Measurements from ENCODE around the gene HMCN1. TPM values are rescaled to one million over a fixed set of nuclear protein-coding genes. Genes with fewer than 3 reads are reported as not detected.

The HMCN1 gene
- total and polyA plus RNA-seq, 11 donors: 2.1 to 14.1 (median 5.6) TPM

GRCh38 chr1:186016856-186017255, 282.7 kb downstream of the HMCN1 start:
- ATAC-seq (no peak), DNase-seq (no peak)
- TF ChIP-seq POLR2A (IDR thresholded peaks at IDR 0.05) (no peak), CTCF (IDR thresholded peaks at IDR 0.05) (no peak)
- no peak overlapping the region for H3K27ac ChIP-seq
- H3K9me3 ChIP-seq: no peaks in the 10 kb centered on the region
- H3K4me1 ChIP-seq: peaks cover 0 to 5% (median 0%) of the 10 kb centered on the region in 12 donors
- no peaks in the 10 kb centered on the region for H3K27me3 ChIP-seq
- intact Hi-C loops (cut with DNase I): no loop called here
- H3K36me3 ChIP-seq: peaks cover 0 to 16% (median 0%) of the 10 kb centered on the region in 9 donors
- no peak overlapping the region for H3K4me3 ChIP-seq

DNA sequence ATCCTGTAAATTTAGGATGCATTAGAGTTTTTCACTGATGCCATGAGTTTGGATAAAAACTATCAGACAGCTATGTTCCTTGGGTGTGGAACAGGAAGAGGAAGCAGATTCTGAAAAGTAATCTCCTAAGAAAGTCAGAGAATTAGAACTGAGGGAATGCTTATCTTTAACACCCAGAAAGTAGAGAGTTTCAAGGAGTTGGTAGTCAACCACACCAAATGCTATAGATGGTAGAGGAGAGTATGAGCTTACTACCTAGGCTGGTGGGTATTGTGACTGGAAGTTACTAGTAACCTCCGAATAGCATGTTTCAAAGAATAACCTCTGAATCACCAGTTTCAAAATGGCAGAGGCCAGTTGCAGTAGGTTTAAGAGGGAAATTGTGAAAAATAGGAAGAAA, 288.0 kb downstream of the HMCN1 start:
- Histone ChIP-seq H3K4me3 (no peak overlapping the region), H3K4me1 (peaks cover 0 to 5% (median 0%) of the 10 kb centered on the region in 12 donors), H3K36me3 (peaks cover 0 to 16% (median 0%) of the 10 kb centered on the region in 9 donors), H3K9me3 (no peaks in the 10 kb centered on the region), H3K27ac (no peak overlapping the region), H3K27me3 (no peaks in the 10 kb centered on the region)
- 90 to 96% (median 93%) methylated on average over 1 of the region's 1 CpG for WGBS, 4 donors
- DNase-seq (no peak), ATAC-seq (no peak)
- no peak for TF ChIP-seq POLR2A (IDR thresholded peaks at IDR 0.05)
- TF ChIP-seq CTCF (IDR thresholded peaks at IDR 0.05): no peak
- intact Hi-C loops (cut with DNase I): no loop called here

DNA sequence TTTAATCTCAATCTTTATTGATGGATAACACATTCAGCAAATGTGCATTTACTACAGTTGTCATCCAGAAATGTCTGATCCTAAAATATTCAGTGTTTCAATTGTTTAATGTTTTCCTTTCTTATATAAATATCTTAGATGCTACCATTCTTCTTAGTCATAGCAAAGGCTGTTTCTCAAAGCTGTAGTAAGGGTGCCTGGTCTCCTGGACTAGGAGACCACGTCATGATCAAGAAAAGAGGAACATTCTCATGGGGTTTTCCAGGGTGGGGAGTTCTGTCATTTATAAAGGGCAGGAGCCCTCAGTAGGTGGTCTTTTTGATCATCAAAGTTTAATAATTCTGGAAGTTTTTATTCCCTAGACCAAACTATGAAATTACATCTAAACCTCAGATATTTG, 292.8 kb downstream of the HMCN1 start:
- H3K4me3 ChIP-seq: no peak overlapping the region
- TF ChIP-seq POLR2A (IDR thresholded peaks at IDR 0.05) (no peak), CTCF (IDR thresholded peaks at IDR 0.05) (no peak)
- peaks cover 0 to 12% (median 0%) of the 10 kb centered on the region in 12 donors for H3K4me1 ChIP-seq
- H3K36me3 ChIP-seq: peaks cover 0 to 10% (median 0%) of the 10 kb centered on the region in 9 donors
- peak in 1 of 4 donors; percentile 36 for ATAC-seq
- WGBS, 4 donors: 77 to 95% (median 80%) methylated on average over 1 of the region's 1 CpG
- peaks cover 0 to 25% (median 16%) of the 10 kb centered on the region in 12 donors for H3K9me3 ChIP-seq
- intact Hi-C loops (cut with DNase I): no loop called here
- peak overlapping the region in 4 of 12 donors; percentile 17 to 55 (median 50) for H3K27ac ChIP-seq
- no peaks in the 10 kb centered on the region for H3K27me3 ChIP-seq
- no peak for DNase-seq

DNA sequence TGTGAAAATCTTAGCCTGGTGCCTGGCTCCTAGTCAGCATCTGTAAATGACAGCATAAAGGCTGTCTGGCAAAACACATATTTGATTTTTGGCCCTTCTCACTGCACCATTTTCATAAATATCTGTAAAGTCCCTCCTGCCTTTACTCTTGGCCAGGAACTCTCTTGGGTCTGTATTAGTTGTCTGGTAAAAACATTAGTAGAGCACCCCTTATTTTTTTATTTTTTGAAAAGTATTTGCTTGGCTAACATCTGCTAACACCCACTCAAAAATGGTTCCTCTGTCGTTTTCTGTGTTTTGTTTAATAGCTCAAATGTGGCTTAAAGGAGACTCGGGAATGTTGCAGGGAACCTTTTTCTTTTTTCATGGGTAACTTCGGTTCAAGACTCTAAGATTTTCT, 293.4 kb downstream of the HMCN1 start:
- Histone ChIP-seq H3K9me3 (peaks cover 0 to 25% (median 16%) of the 10 kb centered on the region in 12 donors), H3K27ac (peak overlapping the region in 5 of 12 donors; percentile 17 to 55 (median 48)), H3K4me1 (peaks cover 0 to 12% (median 0%) of the 10 kb centered on the region in 12 donors), H3K4me3 (no peak overlapping the region), H3K27me3 (no peaks in the 10 kb centered on the region), H3K36me3 (peaks cover 0 to 10% (median 0%) of the 10 kb centered on the region in 9 donors)
- no peak for DNase-seq
- TF ChIP-seq POLR2A (IDR thresholded peaks at IDR 0.05) (no peak), CTCF (IDR thresholded peaks at IDR 0.05) (no peak)
- WGBS, 4 donors: 36 to 53% (median 45%) methylated on average over 3 of the region's 3 CpGs
- intact Hi-C loops (cut with DNase I): no loop called here
- ATAC-seq: peak in 1 of 4 donors; percentile 53

All from heart left ventricle (tissue), 16 donors.